Esophagus muscularis mucosa (tissue), 3 donors: ENCODE data around the gene NDC1.

Experiments used
- POLR2A ChIP-seq: fragments of 450-650 bp; IDR thresholded peaks from one replicate; pipeline ENCODE4 v1.6.1; 2017; ENCODE audit warnings: antibody characterized with exemption, moderate library complexity, mild to moderate bottlenecking, low read depth
- POLR2AphosphoS5 ChIP-seq, 2 donors: sonication (generic); formaldehyde crosslinking; IDR thresholded peaks; one replicate each; pipeline ENCODE4 v1.6.1; 2017; ENCODE audit warnings: antibody characterized with exemption in 2 of 2
- TF ChIP-seq, protein P1 (sequence below), 3 experiments: fragments of 200-600 bp in 2 of 3; fragments of 450-650 bp in 1 of 3; sonication (generic) in 2 of 3; IDR thresholded peaks; one replicate each; pipeline ENCODE4 v1.5.1; 2017 to 2019; ENCODE audit warnings: antibody characterized with exemption in 3 of 3, mild to moderate bottlenecking in 2 of 3, moderate library complexity in 1 of 3

- TF ChIP-seq POLR2A (no peak), POLR2AphosphoS5 (IDR thresholded peaks at IDR 0.05) (no peak)
- TF ChIP-seq, protein P1, sequence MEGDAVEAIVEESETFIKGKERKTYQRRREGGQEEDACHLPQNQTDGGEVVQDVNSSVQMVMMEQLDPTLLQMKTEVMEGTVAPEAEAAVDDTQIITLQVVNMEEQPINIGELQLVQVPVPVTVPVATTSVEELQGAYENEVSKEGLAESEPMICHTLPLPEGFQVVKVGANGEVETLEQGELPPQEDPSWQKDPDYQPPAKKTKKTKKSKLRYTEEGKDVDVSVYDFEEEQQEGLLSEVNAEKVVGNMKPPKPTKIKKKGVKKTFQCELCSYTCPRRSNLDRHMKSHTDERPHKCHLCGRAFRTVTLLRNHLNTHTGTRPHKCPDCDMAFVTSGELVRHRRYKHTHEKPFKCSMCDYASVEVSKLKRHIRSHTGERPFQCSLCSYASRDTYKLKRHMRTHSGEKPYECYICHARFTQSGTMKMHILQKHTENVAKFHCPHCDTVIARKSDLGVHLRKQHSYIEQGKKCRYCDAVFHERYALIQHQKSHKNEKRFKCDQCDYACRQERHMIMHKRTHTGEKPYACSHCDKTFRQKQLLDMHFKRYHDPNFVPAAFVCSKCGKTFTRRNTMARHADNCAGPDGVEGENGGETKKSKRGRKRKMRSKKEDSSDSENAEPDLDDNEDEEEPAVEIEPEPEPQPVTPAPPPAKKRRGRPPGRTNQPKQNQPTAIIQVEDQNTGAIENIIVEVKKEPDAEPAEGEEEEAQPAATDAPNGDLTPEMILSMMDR (IDR thresholded peaks at IDR 0.05), result no peak
Measured at GRCh38 chr1:53763911-53764310, 74.2 kb downstream of the NDC1 start.
